Osteoblast (primary cell): ENCODE data around the gene ATP6V1C2. TPM values are rescaled to one million over a fixed set of nuclear protein-coding genes. Genes with fewer than 3 reads are reported as not detected.

Source experiments
- DNase-seq: peaks from one replicate; pipeline ENCODE4 v3.0.0; 2011; ENCODE audit warnings: low spot score, mixed read lengths; ENCODE audit not compliant: insufficient read length; ENCODE audit errors: missing footprints
- H2AFZ ChIP-seq: 2 replicates; pipeline ENCODE4 v1.6.0; 2011; ENCODE audit warnings: mild to moderate bottlenecking, low read length
- H3K27ac ChIP-seq: 2 replicates; pipeline ENCODE4 v1.5.1; 2011; ENCODE audit warnings: mild to moderate bottlenecking, low read depth, low read length, moderate library complexity
- H3K27me3 ChIP-seq: 2 replicates; pipeline ENCODE4 v1.6.0; 2012; ENCODE audit warnings: mild to moderate bottlenecking, control low read depth, inconsistent platforms, low read length, moderate library complexity; ENCODE audit not compliant: insufficient read depth
- H3K36me3 ChIP-seq: 2 replicates; pipeline ENCODE4 v1.5.1; 2011; ENCODE audit warnings: mild to moderate bottlenecking, low read length, control low read depth, moderate library complexity; ENCODE audit not compliant: insufficient read depth
- H3K4me1 ChIP-seq: 2 replicates; pipeline ENCODE4 v1.5.1; 2011; ENCODE audit warnings: mild to moderate bottlenecking, low read length, control low read depth, moderate library complexity; ENCODE audit not compliant: insufficient read depth
- H3K4me2 ChIP-seq: 2 replicates; pipeline ENCODE4 v1.6.0; 2011; ENCODE audit warnings: mild to moderate bottlenecking, low read length; ENCODE audit not compliant: insufficient read depth
- H3K4me3 ChIP-seq: fragments of 200-600 bp; sonication (generic); 3 replicates; pipeline ENCODE4 v1.5.1; 2012; ENCODE audit warnings: mild to moderate bottlenecking, low read length, inconsistent platforms; ENCODE audit not compliant: insufficient read depth
- H3K79me2 ChIP-seq: 2 replicates; pipeline ENCODE4 v1.6.0; 2012; ENCODE audit warnings: mild to moderate bottlenecking, low read length, control low read depth, inconsistent platforms; ENCODE audit not compliant: insufficient read depth
- H3K9me3 ChIP-seq: 2 replicates; pipeline ENCODE4 v1.5.1; 2011; ENCODE audit warnings: low read depth, low read length, control low read depth
- H4K20me1 ChIP-seq: 2 replicates; pipeline ENCODE4 v1.6.0; 2012; ENCODE audit warnings: mild to moderate bottlenecking, low read length, control low read depth; ENCODE audit not compliant: insufficient read depth
- CTCF ChIP-seq: IDR thresholded peaks from 2 replicates; pipeline ENCODE4 v1.5.1; 2011; ENCODE audit warnings: mild to moderate bottlenecking, low read depth, low read length, moderate library complexity; ENCODE audit errors: extremely low read depth
- total RNA-seq: library from RNA; depleted of rRNA; stranded (reverse); fragments of >200 nt; gene quantifications from 2 replicates; pipeline ENCODE4 v1.2.3, GENCODE V29; 2012

The ATP6V1C2 gene
- total RNA-seq, 1 donor = under 0.01 TPM

- Histone ChIP-seq H2AFZ (no peak overlapping the region), H3K4me1 (no peaks in the 10 kb centered on the region), H3K27ac (no peak overlapping the region), H3K36me3 (peaks cover 80% of the 10 kb centered on the region), H3K9me3 (no peaks in the 10 kb centered on the region), H3K4me2 (no peak overlapping the region), H3K79me2 (peaks cover 25% of the 10 kb centered on the region), H3K27me3 (no peaks in the 10 kb centered on the region), H4K20me1 (peaks cover 11% of the 10 kb centered on the region), H3K4me3 (no peak overlapping the region)
- DNase-seq = peak; percentile 25
- TF ChIP-seq CTCF = no peak
These were observed 71.4 kb downstream of the ATP6V1C2 start for GRCh38 chr2:10792660-10793400.

- Histone ChIP-seq H3K36me3 (peaks cover 78% of the 10 kb centered on the region), H2AFZ (no peak overlapping the region), H3K4me1 (no peaks in the 10 kb centered on the region), H4K20me1 (peaks cover 11% of the 10 kb centered on the region), H3K4me3 (no peak overlapping the region), H3K79me2 (peaks cover 35% of the 10 kb centered on the region), H3K27me3 (no peaks in the 10 kb centered on the region), H3K9me3 (no peaks in the 10 kb centered on the region), H3K4me2 (no peak overlapping the region), H3K27ac (no peak overlapping the region)
- no peak for TF ChIP-seq CTCF
- DNase-seq = peak; percentile 32
These were observed 72.4 kb downstream of the ATP6V1C2 start for GRCh38 chr2:10793816-10794215.

DNA sequence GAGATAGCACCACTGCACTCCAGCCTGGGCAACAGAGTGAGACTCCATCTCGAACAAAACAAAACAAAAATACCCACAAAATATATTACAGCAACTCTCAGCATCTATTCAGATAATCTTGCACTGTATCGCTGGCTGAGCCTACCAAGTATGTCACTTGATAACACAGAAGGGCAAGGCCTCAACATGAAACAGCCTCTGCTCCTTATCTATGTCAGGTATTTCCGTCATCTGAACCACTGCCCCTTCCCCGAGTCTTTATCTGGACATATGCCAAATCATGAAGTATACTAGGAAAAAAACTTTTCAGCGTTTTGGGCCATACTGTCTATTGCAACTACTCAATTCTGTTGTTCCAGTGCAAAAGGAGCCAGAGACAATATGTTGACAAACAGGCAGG, 73.4 kb downstream of the ATP6V1C2 start:
- no peak for TF ChIP-seq CTCF
- Histone ChIP-seq H4K20me1 (peaks cover 12% of the 10 kb centered on the region), H3K4me3 (no peak overlapping the region), H3K27me3 (no peaks in the 10 kb centered on the region), H2AFZ (no peak overlapping the region), H3K4me1 (no peaks in the 10 kb centered on the region), H3K79me2 (peaks cover 45% of the 10 kb centered on the region), H3K27ac (no peak overlapping the region), H3K9me3 (no peaks in the 10 kb centered on the region), H3K4me2 (no peak overlapping the region), H3K36me3 (peaks cover 77% of the 10 kb centered on the region)
- peak; percentile 10 for DNase-seq

DNA sequence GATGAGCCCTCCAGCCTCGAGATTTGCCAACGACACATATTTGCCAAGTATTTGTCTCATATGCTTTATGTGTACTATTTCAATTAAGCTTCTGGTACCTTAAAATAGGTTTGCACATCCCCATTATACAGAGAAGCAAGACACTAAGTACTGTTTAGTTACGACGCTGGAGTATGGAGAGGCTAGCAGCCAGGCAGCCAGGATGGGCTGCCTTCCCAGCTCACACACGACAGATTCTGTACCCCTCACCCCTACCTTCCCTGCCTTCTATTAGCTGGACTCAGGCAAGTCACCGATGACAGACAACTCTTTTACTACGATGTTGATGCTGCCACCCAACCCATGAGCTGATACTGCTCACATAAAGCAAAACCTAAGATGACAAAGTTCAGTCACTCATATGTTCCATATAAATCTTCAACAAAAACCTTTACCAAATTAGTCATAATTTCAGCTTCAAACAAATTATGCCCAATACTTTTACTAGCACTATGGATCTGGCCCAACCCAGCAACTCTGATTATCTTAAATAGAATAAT, 74.1 kb downstream of the ATP6V1C2 start:
- Histone ChIP-seq H3K36me3 (peaks cover 80% of the 10 kb centered on the region), H3K9me3 (no peaks in the 10 kb centered on the region), H3K27me3 (no peaks in the 10 kb centered on the region), H2AFZ (no peak overlapping the region), H3K4me3 (no peak overlapping the region), H3K79me2 (peaks cover 52% of the 10 kb centered on the region), H3K4me1 (no peaks in the 10 kb centered on the region), H3K4me2 (no peak overlapping the region), H4K20me1 (peaks cover 15% of the 10 kb centered on the region), H3K27ac (no peak overlapping the region)
- no peak for TF ChIP-seq CTCF
- no peak for DNase-seq
